ENCODE data around the gene C1RL. TPM values are rescaled to one million over a fixed set of nuclear protein-coding genes. Genes with fewer than 3 reads are reported as not detected.
"Not testable (repeated sequence)": the region's sequence is repeated elsewhere in the genome, so short reads cannot be mapped to it uniquely, and the experiment has no call there.

Gene C1RL
- total RNA-seq, 1 experiment from 2014 or later = 8.9 TPM

GRCh38 chr12:7054925-7055324, 54.1 kb downstream of the C1RL start:
- BruUV-seq (replicated peaks) = no TSS peak
- ChIA-PET CTCF (no interaction called here), POLR2A (ENCODE audit: unreplicated experiment) (no interaction called here)

GRCh38 chr12:7049973-7050372, 59.0 kb downstream of the C1RL start:
- H3K36me3 ChIP-seq (ENCODE audit: low read depth, low read length); H3K4me1 ChIP-seq (ENCODE audit: insufficient read depth, low read length); H3K4me3 ChIP-seq (ENCODE audit: low read length); H3K4me2 ChIP-seq (ENCODE audit: low read length); DNase-seq; ATAC-seq; H3K9me3 ChIP-seq (ENCODE audit: low read length); H3K27ac ChIP-seq (ENCODE audit: low read length); H3K79me2 ChIP-seq (ENCODE audit: low read length); POLR2A ChIA-PET (ENCODE audit: unreplicated experiment); BruUV-seq (replicated peaks); H3K9ac ChIP-seq (ENCODE audit: low read length); H3K9me2 ChIP-seq (replicated peaks; ENCODE audit: low read length); H2AFZ ChIP-seq (ENCODE audit: low read length); CTCF ChIA-PET; H4K20me1 ChIP-seq (ENCODE audit: low read length); H3F3A ChIP-seq (ENCODE audit: low read length, unreplicated experiment); intact Hi-C loops (cut with micrococcal nuclease): not testable (repeated sequence)
- peaks cover 18% of the 10 kb centered on the region; the same call in 1 of the 2 replicates for H3K27me3 ChIP-seq (ENCODE audit: low read length)

More at GRCh38 chr12:7054925-7055324, 54.1 kb downstream of the C1RL start:
- H3K4me1 ChIP-seq (ENCODE audit: insufficient read depth, low read length) = no peaks in the 10 kb centered on the region
- H3K9me2 ChIP-seq (replicated peaks; ENCODE audit: low read length) = no peaks in the 10 kb centered on the region
- H3K27ac ChIP-seq (ENCODE audit: low read length) = no peak overlapping the region
- H3K4me2 ChIP-seq (ENCODE audit: low read length) = no peak overlapping the region
- H3K27me3 ChIP-seq (ENCODE audit: low read length) = peaks cover 28% of the 10 kb centered on the region; the same call in 1 of the 2 replicates
- no peaks in the 10 kb centered on the region for H3K9me3 ChIP-seq (ENCODE audit: low read length)
- H3K4me3 ChIP-seq (ENCODE audit: low read length) = no peak overlapping the region
- H3F3A ChIP-seq (ENCODE audit: low read length, unreplicated experiment) = no peaks in the 10 kb centered on the region
- no peaks in the 10 kb centered on the region for H3K79me2 ChIP-seq (ENCODE audit: low read length)
- H2AFZ ChIP-seq (ENCODE audit: low read length) = no peak overlapping the region
- TF ChIP-seq EZH2 (IDR thresholded peaks at IDR 0.05; ENCODE audit: low read length, unreplicated experiment) (no peak), EZH2phosphoT487 (IDR thresholded peaks at IDR 0.05; ENCODE audit: borderline replicate concordance, low read length) (no peak)
- TF ChIP-seq, protein P1, sequence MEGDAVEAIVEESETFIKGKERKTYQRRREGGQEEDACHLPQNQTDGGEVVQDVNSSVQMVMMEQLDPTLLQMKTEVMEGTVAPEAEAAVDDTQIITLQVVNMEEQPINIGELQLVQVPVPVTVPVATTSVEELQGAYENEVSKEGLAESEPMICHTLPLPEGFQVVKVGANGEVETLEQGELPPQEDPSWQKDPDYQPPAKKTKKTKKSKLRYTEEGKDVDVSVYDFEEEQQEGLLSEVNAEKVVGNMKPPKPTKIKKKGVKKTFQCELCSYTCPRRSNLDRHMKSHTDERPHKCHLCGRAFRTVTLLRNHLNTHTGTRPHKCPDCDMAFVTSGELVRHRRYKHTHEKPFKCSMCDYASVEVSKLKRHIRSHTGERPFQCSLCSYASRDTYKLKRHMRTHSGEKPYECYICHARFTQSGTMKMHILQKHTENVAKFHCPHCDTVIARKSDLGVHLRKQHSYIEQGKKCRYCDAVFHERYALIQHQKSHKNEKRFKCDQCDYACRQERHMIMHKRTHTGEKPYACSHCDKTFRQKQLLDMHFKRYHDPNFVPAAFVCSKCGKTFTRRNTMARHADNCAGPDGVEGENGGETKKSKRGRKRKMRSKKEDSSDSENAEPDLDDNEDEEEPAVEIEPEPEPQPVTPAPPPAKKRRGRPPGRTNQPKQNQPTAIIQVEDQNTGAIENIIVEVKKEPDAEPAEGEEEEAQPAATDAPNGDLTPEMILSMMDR (conservative IDR thresholded peaks at IDR 0.05; ENCODE audit: low read depth, low read length) = no peak
- H3K9ac ChIP-seq (ENCODE audit: low read length) = no peak overlapping the region
- DNase-seq (no peak), ATAC-seq (no peak)
- no peaks in the 10 kb centered on the region for H4K20me1 ChIP-seq (ENCODE audit: low read length)
- intact Hi-C loops (cut with micrococcal nuclease) = no loop called here
- no peaks in the 10 kb centered on the region for H3K36me3 ChIP-seq (ENCODE audit: low read depth, low read length)

GRCh38 chr12:7049445-7049951, 59.5 kb downstream of the C1RL start:
- H4K20me1 ChIP-seq (ENCODE audit: low read length); H3K9me2 ChIP-seq (replicated peaks; ENCODE audit: low read length); CTCF ChIA-PET; H3K4me1 ChIP-seq (ENCODE audit: insufficient read depth, low read length); H2AFZ ChIP-seq (ENCODE audit: low read length); H3K9ac ChIP-seq (ENCODE audit: low read length); H3K4me2 ChIP-seq (ENCODE audit: low read length); H3K79me2 ChIP-seq (ENCODE audit: low read length); H3K9me3 ChIP-seq (ENCODE audit: low read length); H3K4me3 ChIP-seq (ENCODE audit: low read length); H3K36me3 ChIP-seq (ENCODE audit: low read depth, low read length); ATAC-seq; intact Hi-C loops (cut with micrococcal nuclease); POLR2A ChIA-PET (ENCODE audit: unreplicated experiment); H3K27ac ChIP-seq (ENCODE audit: low read length); BruUV-seq (replicated peaks); H3F3A ChIP-seq (ENCODE audit: low read length, unreplicated experiment); DNase-seq: not testable (repeated sequence)
- peaks cover 14% of the 10 kb centered on the region; the same call in 1 of the 2 replicates for H3K27me3 ChIP-seq (ENCODE audit: low read length)

DNA sequence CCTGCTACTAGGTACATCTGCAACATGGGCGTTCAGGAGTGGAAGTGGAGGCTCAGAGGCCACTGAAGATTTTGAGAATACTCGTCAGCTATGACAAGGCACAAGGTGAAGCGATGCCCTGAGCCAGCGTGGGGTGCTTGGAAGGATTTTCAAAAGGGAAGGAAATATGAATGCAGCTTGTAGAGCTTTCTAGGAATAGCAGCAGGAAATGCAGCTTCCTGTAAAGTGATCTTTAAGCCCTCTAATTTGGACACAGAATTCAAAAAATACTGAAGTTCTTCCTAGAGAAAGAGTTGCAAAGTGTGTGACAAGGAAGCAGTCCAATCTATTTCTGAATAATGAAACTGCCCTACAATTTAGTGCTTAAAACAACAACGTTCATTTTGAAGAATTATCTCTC, 61.7 kb downstream of the C1RL start:
- no peaks in the 10 kb centered on the region for H3K79me2 ChIP-seq (ENCODE audit: low read length)
- H4K20me1 ChIP-seq (ENCODE audit: low read length) = no peaks in the 10 kb centered on the region
- no peak overlapping the region for H3K4me2 ChIP-seq (ENCODE audit: low read length)
- BruUV-seq (replicated peaks) = no TSS peak
- H3K27ac ChIP-seq (ENCODE audit: low read length) = no peak overlapping the region
- CTCF ChIA-PET = no interaction called here
- no peak overlapping the region for H2AFZ ChIP-seq (ENCODE audit: low read length)
- H3K27me3 ChIP-seq (ENCODE audit: low read length) = peaks cover 1% of the 10 kb centered on the region; the same call in 1 of the 2 replicates
- H3K9me2 ChIP-seq (replicated peaks; ENCODE audit: low read length) = no peaks in the 10 kb centered on the region
- no peaks in the 10 kb centered on the region for H3K4me1 ChIP-seq (ENCODE audit: insufficient read depth, low read length)
- no peaks in the 10 kb centered on the region for H3K36me3 ChIP-seq (ENCODE audit: low read depth, low read length)
- TF ChIP-seq, protein P1 (conservative IDR thresholded peaks at IDR 0.05; ENCODE audit: low read depth, low read length) = no peak
- no peak for TF ChIP-seq EZH2phosphoT487 (IDR thresholded peaks at IDR 0.05; ENCODE audit: borderline replicate concordance, low read length)
- TF ChIP-seq EZH2 (IDR thresholded peaks at IDR 0.05; ENCODE audit: low read length, unreplicated experiment) = no peak
- no peaks in the 10 kb centered on the region for H3F3A ChIP-seq (ENCODE audit: low read length, unreplicated experiment)
- no peak overlapping the region for H3K9ac ChIP-seq (ENCODE audit: low read length)
- POLR2A ChIA-PET (ENCODE audit: unreplicated experiment) = no interaction called here
- ATAC-seq (no peak), DNase-seq (no peak)
- H3K9me3 ChIP-seq (ENCODE audit: low read length) = no peaks in the 10 kb centered on the region
- no peak overlapping the region for H3K4me3 ChIP-seq (ENCODE audit: low read length)
- intact Hi-C loops (cut with micrococcal nuclease) = no loop called here

Measured in PC-3 (cell line).